Effector CD8-positive, alpha-beta T cell (primary cell): ENCODE results near the gene DPH7.
"Not testable (repeated sequence)": the region's sequence is repeated elsewhere in the genome, so short reads cannot be mapped to it uniquely, and the experiment has no call there.

Experiments
- DNase-seq: peaks from one replicate; lab custom pipeline; 2025; lab: John Stamatoyannopoulos, UW

Gene DPH7

GRCh38 chr9:137580954-137581322 lies 2.2 kb upstream of the DPH7 start:
- DNase-seq: no peak

DNA sequence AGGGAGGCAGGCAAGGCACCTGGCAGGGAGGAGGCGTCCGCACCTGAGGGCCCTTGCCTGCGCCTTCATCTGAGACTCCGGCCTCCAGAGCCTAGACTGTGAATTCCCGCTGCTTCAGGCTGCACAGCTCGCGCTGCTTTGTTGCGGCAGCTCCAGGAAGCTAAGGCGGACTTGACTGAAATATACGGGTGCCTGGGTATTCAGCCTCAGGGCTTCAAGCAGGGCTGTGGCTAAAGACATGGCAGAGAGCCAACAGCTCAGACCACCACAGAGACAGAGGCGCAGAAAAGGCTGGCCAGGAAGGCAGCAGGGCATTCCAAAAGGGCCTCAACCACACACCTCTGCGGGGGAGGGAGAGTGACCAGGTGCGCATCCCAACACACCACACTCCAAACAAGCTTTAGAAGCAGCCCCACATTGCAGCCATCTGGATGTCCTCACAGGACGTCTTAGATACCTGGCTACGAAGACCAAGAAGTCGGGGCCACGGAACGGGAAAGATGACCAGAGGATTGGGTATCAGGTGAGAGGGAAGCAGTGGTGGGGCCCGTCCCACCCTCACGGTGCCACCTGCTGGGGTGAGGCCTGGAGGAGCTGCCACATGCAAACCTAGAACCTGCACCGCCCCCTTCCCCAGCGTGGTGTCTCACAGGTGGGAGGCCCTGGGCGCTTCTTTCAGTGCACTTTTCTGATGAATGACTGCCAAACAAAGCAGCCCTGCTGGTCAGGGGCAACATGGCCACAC lies 1.7 kb upstream of the DPH7 start:
- no peak for DNase-seq

GRCh38 chr9:137579259-137579604 lies 507 bp upstream of the DPH7 start:
- DNase-seq: no peak

DNA sequence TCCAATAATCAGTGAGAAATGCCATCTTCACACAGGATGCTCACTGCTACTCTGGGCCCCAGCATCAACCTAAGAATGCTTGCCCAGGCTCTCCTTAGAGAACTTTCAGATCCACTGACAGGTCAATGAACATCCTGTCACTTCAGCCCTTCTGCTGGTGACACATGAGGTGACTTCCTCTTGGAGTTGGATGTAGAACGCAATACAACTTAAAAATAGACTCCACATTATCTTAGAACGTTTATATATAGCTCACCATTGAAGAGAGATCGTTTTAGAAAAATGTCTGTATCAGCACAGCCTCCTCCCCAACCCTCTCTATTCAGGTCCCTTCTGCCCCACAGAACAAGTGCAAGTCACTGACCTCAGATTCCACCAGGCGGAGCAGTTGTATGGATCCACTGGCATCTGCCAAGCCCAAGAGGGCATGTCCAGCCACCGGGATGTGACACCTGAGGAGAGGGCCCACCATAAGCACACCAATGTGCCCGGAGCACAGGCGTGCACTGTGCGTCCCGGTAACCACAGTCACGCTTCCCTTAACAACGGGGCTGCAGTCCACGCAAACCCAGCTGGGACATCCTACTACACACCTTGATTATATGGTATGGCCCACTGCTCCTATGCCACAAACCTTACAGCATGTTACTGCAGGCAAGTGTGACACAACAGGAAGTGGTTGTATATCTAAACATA lies 2.9 kb downstream of the DPH7 start:
- no peak for DNase-seq

DNA sequence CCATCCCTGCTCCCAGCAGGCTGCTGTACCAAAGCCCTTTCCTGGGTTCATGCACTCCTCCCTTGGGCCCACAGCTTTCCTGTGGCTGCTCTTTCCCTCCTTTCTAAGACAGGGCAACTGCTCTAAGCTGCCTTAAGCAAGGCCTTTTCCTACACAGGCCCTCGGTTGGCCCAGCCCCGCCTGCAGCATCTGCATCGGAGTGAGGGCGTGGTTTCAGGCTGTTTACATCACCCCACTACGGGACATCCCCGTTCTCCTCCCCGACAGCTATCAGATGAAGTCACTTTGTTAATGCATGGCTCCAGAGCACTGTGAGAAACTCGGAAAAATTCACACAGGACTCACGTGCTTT lies 3.4 kb downstream of the DPH7 start:
- no peak for DNase-seq

GRCh38 chr9:137574192-137574591 lies 4.5 kb downstream of the DPH7 start:
- DNase-seq: no peak

DNA sequence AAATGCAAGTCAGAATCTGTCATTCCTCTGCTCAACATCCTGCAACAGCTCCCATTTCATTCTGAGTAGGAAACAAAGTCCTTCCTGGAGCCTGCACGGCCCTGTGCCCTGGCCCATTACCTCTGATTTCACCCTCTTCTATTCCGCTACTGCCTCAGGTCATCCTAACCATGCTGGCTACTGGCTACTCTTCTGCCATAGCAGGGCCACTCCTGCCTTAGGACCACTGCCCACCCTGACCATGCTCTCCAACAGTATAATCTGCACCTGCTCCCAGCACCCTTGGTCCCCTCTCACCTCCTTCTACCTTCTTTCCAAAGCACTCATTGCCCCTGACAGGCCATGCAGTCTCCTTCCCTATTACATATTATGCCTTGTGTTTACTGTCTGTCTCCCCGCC lies 8.2 kb downstream of the DPH7 start:
- DNase-seq: no peak

DNA sequence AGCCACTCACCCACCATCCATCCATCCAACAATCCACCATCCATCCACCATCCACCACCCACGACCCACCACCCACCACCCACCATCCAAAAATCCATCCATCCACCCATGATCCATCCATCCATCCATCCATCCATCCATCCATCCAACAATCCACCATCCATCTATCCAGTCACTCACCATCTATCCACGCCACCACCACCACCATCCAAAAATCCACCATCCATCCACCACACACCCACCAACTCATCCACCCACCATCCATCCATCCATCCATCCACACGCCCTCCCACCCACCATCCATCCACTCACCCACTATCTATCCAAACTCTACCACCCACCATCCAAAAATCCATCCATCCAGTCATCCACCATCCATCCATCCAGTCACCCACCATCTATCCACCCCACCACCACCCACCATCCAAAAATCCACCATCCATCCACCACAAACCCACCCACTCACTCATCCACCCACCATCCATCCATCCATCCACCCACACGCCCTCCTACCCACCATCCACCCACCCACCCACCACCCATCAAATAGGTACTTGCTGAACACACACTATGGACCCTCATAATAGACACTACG lies 9.0 kb downstream of the DPH7 start:
- no peak for DNase-seq

DNA sequence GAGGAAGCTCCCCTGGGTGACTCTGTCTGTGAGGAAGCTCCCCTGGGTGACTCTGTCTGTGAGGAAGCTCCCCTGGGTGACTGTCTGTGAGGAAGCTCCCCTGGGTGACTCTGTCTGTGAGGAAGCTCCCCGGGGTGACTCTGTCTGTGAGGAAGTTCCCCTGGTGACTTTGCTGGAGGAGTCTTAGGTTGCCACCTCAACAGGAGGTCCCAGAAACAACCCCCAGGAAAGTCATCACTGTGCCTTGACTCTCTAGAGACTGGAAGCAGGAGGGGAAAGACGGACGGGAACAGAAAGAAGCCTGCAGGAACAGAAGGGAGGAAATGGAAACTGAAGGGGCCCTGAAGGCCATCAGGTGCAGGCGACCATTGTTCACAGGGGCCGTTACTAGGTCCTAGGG lies 10.3 kb downstream of the DPH7 start:
- DNase-seq: not testable (repeated sequence)

DNA sequence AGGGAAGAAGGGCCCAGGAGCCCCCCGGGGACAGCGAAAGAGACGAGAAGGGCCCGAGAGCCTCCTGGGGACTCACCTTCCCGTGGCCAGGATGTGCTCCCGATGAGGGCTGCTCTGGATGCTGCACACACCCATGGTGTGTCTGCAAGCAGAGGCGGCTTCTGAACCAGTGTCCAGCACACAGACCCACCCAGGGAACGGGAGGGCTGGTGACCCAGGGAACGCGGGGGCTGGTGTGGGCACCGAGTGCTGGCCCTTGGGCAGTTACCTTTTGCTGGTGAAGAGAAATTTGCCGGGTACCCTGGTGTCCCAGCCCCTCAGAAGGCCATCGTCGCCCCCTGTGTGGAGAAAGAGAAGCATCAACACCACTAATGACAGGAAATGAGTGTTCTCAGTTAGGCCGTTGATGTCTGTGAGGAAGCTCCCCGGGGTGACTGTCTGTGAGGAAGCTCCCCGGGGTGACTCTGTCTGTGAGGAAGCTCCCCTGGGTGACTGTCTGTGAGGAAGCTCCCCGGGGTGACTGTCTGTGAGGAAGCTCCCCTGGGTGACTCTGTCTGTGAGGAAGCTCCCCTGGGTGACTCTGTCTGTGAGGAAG lies 13.8 kb downstream of the DPH7 start:
- no peak for DNase-seq

GRCh38 chr9:137564134-137564533 lies 14.6 kb downstream of the DPH7 start:
- no peak for DNase-seq

- no peak for DNase-seq
Observed at GRCh38 chr9:137558127-137558526, 20.6 kb downstream of the DPH7 start.

GRCh38 chr9:137556069-137556838 lies 22.5 kb downstream of the DPH7 start:
- no peak for DNase-seq

DNA sequence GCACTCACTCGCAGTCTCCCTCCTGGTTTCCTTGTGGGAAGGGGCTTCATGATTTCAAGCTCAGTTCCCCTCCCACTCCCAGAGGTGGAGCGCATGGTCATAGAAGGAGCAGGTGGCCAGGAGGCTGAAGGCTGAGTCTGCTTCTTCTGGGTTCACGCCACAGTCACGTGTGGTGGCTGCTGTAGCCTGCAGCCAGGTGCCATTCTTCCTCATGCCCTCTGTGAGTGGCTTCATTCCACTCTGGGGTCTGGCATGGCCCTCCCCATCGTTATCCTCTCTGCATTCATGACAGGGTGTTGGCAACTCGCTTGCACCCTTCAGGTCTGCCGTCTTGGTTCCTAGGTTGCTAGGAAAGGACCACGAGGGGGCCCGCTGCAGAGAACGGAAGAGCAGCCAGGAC lies 23.5 kb downstream of the DPH7 start:
- no peak for DNase-seq

GRCh38 chr9:137554349-137554748 lies 24.4 kb downstream of the DPH7 start:
- DNase-seq: no peak

DNA sequence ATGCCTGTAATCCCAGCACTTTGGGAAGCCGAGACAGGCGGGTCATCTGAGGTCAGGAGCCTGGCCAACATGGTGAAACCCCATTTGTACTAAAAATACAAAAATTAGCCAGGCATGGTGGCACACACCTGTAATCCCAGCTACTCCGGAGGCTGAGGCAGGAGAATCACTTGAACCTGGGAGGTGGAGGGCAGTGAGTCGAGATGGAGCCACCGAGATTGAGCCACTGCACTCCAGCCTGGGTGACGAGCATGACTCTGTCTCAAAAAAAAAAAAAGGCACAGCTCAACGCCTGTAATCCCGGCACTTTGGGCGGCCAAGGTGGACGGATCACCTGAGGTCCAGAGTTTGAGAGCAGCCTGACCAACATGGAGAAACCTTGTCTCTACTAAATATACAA lies 25.1 kb downstream of the DPH7 start:
- DNase-seq: not testable (repeated sequence)

GRCh38 chr9:137552022-137552768 lies 26.5 kb downstream of the DPH7 start:
- peak; percentile 36 for DNase-seq

DNA sequence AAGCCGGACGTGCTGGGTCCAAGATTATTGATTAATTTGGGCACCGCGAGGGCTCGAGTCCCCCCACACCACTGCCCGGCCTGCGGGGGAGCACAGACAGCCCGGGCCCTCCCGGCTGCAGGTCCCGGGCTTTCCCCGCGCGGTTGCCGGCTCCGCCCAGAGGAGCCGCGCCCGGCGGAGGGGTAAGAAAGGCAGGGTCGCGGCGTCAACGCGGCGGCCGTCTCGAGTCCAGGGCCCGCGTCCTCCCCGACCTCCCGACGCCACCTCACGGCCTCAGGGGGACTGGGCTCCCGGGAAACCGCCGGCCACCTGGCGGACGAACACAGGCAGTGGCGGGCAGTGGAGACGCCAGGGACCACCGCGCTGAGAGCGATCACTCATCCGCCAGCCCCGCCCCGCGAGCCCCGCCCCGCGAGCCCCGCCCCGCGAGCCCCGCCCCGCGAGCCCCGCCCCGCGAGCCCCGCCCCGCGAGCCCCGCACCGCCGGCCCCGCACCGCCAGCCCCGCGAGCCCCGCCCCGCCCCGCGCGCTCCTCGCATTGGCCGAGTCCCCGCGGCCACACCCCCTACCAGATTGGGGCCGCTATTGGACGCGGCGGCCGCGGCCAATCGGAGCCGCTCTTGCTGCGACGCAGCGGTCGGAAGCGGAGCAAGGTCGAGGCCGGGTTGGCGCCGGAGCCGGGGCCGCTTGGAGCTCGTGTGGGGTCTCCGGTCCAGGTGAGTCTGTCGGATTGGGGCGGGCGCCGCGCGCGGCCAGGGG lies 27.3 kb downstream of the DPH7 start, which contains the start of gene MRPL41:
Gene MRPL41, plus strand, starts transcription at position 616 of the 758 bp plus-strand sequence. CDS start 203 bp downstream, outside the sequence.
- DNase-seq: peak; percentile 89

GRCh38 chr9:137550958-137551263 lies 27.8 kb downstream of the DPH7 start:
- DNase-seq: not testable (repeated sequence)

GRCh38 chr9:137550231-137550621 lies 28.5 kb downstream of the DPH7 start, which contains the start of gene PNPLA7:
Gene PNPLA7, minus strand, starts transcription at chr9:137550402. Its CDS starts 205 bp downstream, at chr9:137550197.
- peak; percentile 33 for DNase-seq
